HL-60 (cell line): Measurements from ENCODE around the gene NRXN3.

Experiments used
- DNase-seq, 2 experiments: peaks; one replicate each; pipeline ENCODE4 v3.0.0-alpha.2; 2010 to 2020; ENCODE audit warnings: low read depth in 1 of 2, low spot score in 1 of 2
- H3K27ac ChIP-seq: fragments of 250-450 bp; sonication (Bioruptor Pico); replicated peaks from 2 replicates; pipeline ENCODE4 v1.5.1; 2020; ENCODE audit warnings: mild to moderate bottlenecking, moderate library complexity
- H3K27me3 ChIP-seq: fragments of 250-450 bp; sonication (Bioruptor Pico); 2 replicates; pipeline ENCODE4 v1.5.1; 2021; ENCODE audit warnings: mild to moderate bottlenecking, moderate library complexity; ENCODE audit not compliant: insufficient read depth, poor library complexity, severe bottlenecking
- H3K4me3 ChIP-seq: replicated peaks from 2 replicates; pipeline ENCODE4 v1.5.1; 2011; ENCODE audit warnings: mild to moderate bottlenecking, control low read depth, low read length; ENCODE audit not compliant: insufficient read depth
- GABPA ChIP-seq: IDR thresholded peaks from 2 replicates; pipeline ENCODE4 v1.6.1; 2012; ENCODE audit warnings: low read depth
- POLR2AphosphoS5 ChIP-seq: IDR thresholded peaks from 2 replicates; pipeline ENCODE4 v1.6.1; 2012; ENCODE audit warnings: low read depth
- SPI1 ChIP-seq: IDR thresholded peaks from 2 replicates; pipeline ENCODE4 v1.6.1; 2012; ENCODE audit warnings: low read depth, mild to moderate bottlenecking, borderline replicate concordance
- TF ChIP-seq, protein P1 (sequence below): IDR thresholded peaks from one replicate; pipeline ENCODE4 v1.5.1; 2011; ENCODE audit warnings: low read length, control low read depth, inconsistent platforms; ENCODE audit not compliant: insufficient read depth
- TF ChIP-seq, protein P2 (sequence below): IDR thresholded peaks from 2 replicates; pipeline ENCODE4 v1.6.1; 2012; ENCODE audit warnings: low read depth; ENCODE audit not compliant: insufficient replicate concordance

Gene NRXN3

DNA sequence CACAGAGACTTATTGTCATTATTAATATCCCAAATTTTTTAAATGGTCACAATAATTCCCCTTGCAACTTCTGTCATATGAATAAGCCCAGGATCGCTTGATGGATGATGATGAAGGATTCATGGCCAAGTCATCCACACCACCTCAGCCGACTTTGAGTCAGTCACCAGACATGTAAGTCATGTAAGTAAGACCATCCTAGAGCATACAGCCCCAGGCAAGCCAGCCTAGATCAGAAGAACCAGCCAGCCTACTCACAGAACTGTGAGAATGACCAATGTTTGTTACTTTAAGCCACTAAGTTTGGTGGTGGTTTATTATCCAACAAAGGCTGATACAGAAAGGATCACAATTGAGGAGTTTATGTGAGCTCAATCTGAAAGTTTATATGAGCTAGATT, 341.8 kb downstream of the NRXN3 start:
- TF ChIP-seq, protein P1, sequence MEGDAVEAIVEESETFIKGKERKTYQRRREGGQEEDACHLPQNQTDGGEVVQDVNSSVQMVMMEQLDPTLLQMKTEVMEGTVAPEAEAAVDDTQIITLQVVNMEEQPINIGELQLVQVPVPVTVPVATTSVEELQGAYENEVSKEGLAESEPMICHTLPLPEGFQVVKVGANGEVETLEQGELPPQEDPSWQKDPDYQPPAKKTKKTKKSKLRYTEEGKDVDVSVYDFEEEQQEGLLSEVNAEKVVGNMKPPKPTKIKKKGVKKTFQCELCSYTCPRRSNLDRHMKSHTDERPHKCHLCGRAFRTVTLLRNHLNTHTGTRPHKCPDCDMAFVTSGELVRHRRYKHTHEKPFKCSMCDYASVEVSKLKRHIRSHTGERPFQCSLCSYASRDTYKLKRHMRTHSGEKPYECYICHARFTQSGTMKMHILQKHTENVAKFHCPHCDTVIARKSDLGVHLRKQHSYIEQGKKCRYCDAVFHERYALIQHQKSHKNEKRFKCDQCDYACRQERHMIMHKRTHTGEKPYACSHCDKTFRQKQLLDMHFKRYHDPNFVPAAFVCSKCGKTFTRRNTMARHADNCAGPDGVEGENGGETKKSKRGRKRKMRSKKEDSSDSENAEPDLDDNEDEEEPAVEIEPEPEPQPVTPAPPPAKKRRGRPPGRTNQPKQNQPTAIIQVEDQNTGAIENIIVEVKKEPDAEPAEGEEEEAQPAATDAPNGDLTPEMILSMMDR, result no peak
- TF ChIP-seq POLR2AphosphoS5 (no peak), GABPA (no peak), SPI1 (no peak)
- TF ChIP-seq, protein P2, sequence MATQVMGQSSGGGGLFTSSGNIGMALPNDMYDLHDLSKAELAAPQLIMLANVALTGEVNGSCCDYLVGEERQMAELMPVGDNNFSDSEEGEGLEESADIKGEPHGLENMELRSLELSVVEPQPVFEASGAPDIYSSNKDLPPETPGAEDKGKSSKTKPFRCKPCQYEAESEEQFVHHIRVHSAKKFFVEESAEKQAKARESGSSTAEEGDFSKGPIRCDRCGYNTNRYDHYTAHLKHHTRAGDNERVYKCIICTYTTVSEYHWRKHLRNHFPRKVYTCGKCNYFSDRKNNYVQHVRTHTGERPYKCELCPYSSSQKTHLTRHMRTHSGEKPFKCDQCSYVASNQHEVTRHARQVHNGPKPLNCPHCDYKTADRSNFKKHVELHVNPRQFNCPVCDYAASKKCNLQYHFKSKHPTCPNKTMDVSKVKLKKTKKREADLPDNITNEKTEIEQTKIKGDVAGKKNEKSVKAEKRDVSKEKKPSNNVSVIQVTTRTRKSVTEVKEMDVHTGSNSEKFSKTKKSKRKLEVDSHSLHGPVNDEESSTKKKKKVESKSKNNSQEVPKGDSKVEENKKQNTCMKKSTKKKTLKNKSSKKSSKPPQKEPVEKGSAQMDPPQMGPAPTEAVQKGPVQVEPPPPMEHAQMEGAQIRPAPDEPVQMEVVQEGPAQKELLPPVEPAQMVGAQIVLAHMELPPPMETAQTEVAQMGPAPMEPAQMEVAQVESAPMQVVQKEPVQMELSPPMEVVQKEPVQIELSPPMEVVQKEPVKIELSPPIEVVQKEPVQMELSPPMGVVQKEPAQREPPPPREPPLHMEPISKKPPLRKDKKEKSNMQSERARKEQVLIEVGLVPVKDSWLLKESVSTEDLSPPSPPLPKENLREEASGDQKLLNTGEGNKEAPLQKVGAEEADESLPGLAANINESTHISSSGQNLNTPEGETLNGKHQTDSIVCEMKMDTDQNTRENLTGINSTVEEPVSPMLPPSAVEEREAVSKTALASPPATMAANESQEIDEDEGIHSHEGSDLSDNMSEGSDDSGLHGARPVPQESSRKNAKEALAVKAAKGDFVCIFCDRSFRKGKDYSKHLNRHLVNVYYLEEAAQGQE, result no peak
- DNase-seq, result no peak
- Histone ChIP-seq H3K27me3 (no peaks in the 10 kb centered on the region), H3K4me3 (no peak overlapping the region), H3K27ac (no peak overlapping the region)

DNA sequence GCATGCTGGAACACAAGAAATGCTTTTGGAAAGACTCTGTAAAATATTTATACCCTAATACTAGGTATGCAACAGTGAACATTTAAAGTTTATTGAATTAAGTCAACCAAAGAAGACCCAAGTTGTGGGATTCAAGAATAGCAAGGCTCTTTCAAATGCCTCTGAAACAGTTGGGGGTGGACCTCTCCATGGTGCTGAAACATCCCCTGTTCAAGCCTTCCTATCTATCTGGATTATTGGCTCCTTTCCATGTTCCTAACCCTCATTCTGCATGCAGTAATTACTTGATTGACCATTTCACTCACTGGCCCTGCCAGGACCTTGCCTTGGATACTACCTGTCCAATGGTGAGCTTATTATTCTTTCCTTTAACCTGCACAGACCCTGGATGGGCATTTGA, 349.7 kb downstream of the NRXN3 start:
- Histone ChIP-seq H3K27me3 (no peaks in the 10 kb centered on the region), H3K27ac (no peak overlapping the region), H3K4me3 (no peak overlapping the region)
- TF ChIP-seq POLR2AphosphoS5, result no peak
- TF ChIP-seq, protein P2, result peak; percentile 92
- DNase-seq, result no peak

DNA sequence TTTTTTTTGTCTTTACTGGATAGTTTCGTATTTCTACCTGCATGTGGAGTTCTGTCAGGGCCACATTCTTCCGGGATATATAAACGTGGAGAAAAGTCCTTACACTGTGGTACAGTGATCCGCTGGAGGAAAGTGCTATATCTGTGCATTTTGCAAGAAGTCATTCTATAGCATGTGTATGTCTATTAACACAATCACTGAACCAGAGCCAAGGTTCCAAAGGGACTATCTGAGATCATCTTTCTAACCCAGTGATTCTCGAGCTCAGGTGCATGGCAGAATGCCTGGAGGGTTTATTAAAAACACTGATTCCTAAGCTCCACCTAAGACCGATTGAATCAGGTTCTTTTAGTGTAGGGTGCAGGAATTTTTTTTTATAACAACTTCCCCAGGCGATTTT, 354.0 kb downstream of the NRXN3 start:
- H3K4me3 ChIP-seq, result no peak overlapping the region
- TF ChIP-seq SPI1 (no peak), POLR2AphosphoS5 (no peak), GABPA (no peak)
- TF ChIP-seq, protein P2, result no peak
- no peak overlapping the region for H3K27ac ChIP-seq
- no peak for DNase-seq
- no peaks in the 10 kb centered on the region for H3K27me3 ChIP-seq

DNA sequence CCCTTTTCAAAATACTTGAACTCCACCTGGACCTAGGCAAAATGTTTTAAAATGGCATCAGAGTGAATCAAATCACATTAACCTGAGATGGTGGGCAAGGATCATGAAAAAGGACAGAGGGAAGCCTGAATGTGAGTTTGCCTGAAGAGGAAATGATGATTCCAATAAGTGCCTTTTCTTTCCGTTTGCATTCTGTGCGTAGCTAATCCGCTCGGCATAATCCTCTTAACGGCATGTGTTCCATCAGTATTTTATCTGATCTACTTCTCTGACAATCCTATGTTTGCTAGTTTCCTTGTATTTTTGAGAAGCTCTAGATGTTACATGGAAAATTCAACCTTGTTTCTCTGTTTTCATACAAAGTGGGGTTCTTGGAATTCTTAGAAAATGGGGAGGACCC, 354.6 kb downstream of the NRXN3 start:
- TF ChIP-seq, protein P2, result no peak
- TF ChIP-seq SPI1, result no peak
- no peak for TF ChIP-seq POLR2AphosphoS5
- TF ChIP-seq, protein P1, result no peak
- no peak for TF ChIP-seq GABPA
- DNase-seq, result no peak
- no peaks in the 10 kb centered on the region for H3K27me3 ChIP-seq
- no peak overlapping the region for H3K27ac ChIP-seq
- no peak overlapping the region for H3K4me3 ChIP-seq
